Neural cell (in vitro differentiated cells): Measurements from ENCODE around the gene SNPH. TPM values are rescaled to one million over a fixed set of nuclear protein-coding genes. Genes with fewer than 3 reads are reported as not detected.

Experiments used
- H2AFZ ChIP-seq: fragments of 200-600, 300-800 bp; sonication (generic), shearing (Covaris generic); 2 replicates; pipeline ENCODE4 v1.6.0; 2014; ENCODE audit warnings: low read depth, mild to moderate bottlenecking, antibody characterized with exemption, low read length, moderate library complexity
- H3F3A ChIP-seq: fragments of 200-600 bp; shearing (Covaris generic); 2 replicates; pipeline ENCODE4 v1.6.1; 2016; ENCODE audit warnings: mild to moderate bottlenecking, moderate library complexity, mixed read lengths, antibody characterized with exemption, low read length; ENCODE audit not compliant: insufficient read depth, poor library complexity, severe bottlenecking
- H3K27ac ChIP-seq: fragments of 200-600, 300-800 bp; sonication (generic), shearing (Covaris generic); 2 replicates; pipeline ENCODE4 v1.5.1; 2014; ENCODE audit warnings: mild to moderate bottlenecking, low read length, moderate library complexity
- H3K27me3 ChIP-seq: fragments of 300-800, 200-600 bp; sonication (generic), shearing (Covaris generic); 2 replicates; pipeline ENCODE4 v1.6.0; 2014; ENCODE audit warnings: mild to moderate bottlenecking, low read depth, low read length, moderate library complexity; ENCODE audit not compliant: insufficient read depth
- H3K36me3 ChIP-seq: fragments of 300-800, 200-600 bp; sonication (generic), shearing (Covaris generic); 2 replicates; pipeline ENCODE4 v1.5.1; 2014; ENCODE audit warnings: mild to moderate bottlenecking, antibody characterized with exemption, low read length, moderate library complexity; ENCODE audit not compliant: insufficient read depth
- H3K4me2 ChIP-seq: fragments of 300-800, 200-600 bp; sonication (generic), shearing (Covaris generic); 2 replicates; pipeline ENCODE4 v1.6.0; 2014; ENCODE audit warnings: mild to moderate bottlenecking, low read length
- H3K4me3 ChIP-seq: fragments of 300-800, 200-600 bp; sonication (generic), shearing (Covaris generic); 2 replicates; pipeline ENCODE4 v1.5.1; 2014; ENCODE audit warnings: mild to moderate bottlenecking, low read length, moderate library complexity
- H3K79me2 ChIP-seq: fragments of 200-600 bp; shearing (Covaris generic); replicated peaks from 2 replicates; pipeline ENCODE4 v1.6.0; 2014; ENCODE audit warnings: mild to moderate bottlenecking, low read length, moderate library complexity; ENCODE audit not compliant: insufficient read depth
- H3K9ac ChIP-seq: fragments of 300-800, 200-600 bp; sonication (generic), shearing (Covaris generic); 2 replicates; pipeline ENCODE4 v1.6.1; 2016; ENCODE audit warnings: mild to moderate bottlenecking, low read length, mixed read lengths
- H3K9me2 ChIP-seq: fragments of 200-600 bp; shearing (Covaris generic); 2 replicates; pipeline ENCODE4 v1.6.1; 2016; ENCODE audit warnings: mild to moderate bottlenecking, low read length, mixed read lengths; ENCODE audit not compliant: insufficient read depth
- H3K9me3 ChIP-seq: fragments of 200-600, 300-800 bp; sonication (generic), shearing (Covaris generic); 2 replicates; pipeline ENCODE4 v1.6.1; 2016; ENCODE audit warnings: mild to moderate bottlenecking, mixed run types, low read length, moderate library complexity, mixed read lengths
- H4K20me1 ChIP-seq: fragments of 200-600 bp; shearing (Covaris generic); 2 replicates; pipeline ENCODE4 v1.6.1; 2016; ENCODE audit warnings: mild to moderate bottlenecking, mixed run types; ENCODE audit not compliant: insufficient read depth
- CTCF ChIP-seq: fragments of 450-650 bp; IDR thresholded peaks from 2 replicates; pipeline ENCODE4 v1.5.1; 2014; ENCODE audit warnings: antibody characterized with exemption, mild to moderate bottlenecking, moderate library complexity; ENCODE audit not compliant: poor library complexity, severe bottlenecking
- EP300 ChIP-seq: fragments of 450-650 bp; conservative IDR thresholded peaks from 2 replicates; pipeline ENCODE4 v1.6.1; 2014; ENCODE audit warnings: antibody characterized with exemption, mild to moderate bottlenecking, moderate library complexity; ENCODE audit not compliant: poor library complexity, severe bottlenecking
- EZH2 ChIP-seq: fragments of 200-600, 300-800 bp; shearing (Covaris generic), sonication (generic); IDR thresholded peaks from 2 replicates; pipeline ENCODE4 v1.6.1; 2014; ENCODE audit warnings: antibody characterized with exemption, low read length, borderline replicate concordance, mild to moderate bottlenecking; ENCODE audit not compliant: insufficient read depth, poor library complexity, severe bottlenecking
- MXI1 ChIP-seq: fragments of 450-650 bp; conservative IDR thresholded peaks from 2 replicates; pipeline ENCODE4 v1.6.1; 2014; ENCODE audit warnings: antibody characterized with exemption, mild to moderate bottlenecking; ENCODE audit not compliant: poor library complexity, severe bottlenecking
- POLR2AphosphoS5 ChIP-seq: IDR thresholded peaks from 2 replicates; pipeline ENCODE4 v1.6.1; 2012
- RAD21 ChIP-seq: fragments of 450-650 bp; conservative IDR thresholded peaks from 2 replicates; pipeline ENCODE4 v1.6.1; 2014; ENCODE audit warnings: antibody characterized with exemption, mild to moderate bottlenecking, moderate library complexity
- REST ChIP-seq: IDR thresholded peaks from 2 replicates; pipeline ENCODE4 v1.6.1; 2012; ENCODE audit warnings: borderline replicate concordance
- SMC3 ChIP-seq: fragments of 450-650 bp; conservative IDR thresholded peaks from 2 replicates; pipeline ENCODE4 v1.6.1; 2014; ENCODE audit warnings: antibody characterized with exemption, mild to moderate bottlenecking, moderate library complexity; ENCODE audit not compliant: poor library complexity
- TAF1 ChIP-seq: IDR thresholded peaks from 2 replicates; pipeline ENCODE4 v1.6.1; 2012; ENCODE audit warnings: low read depth
- polyA plus RNA-seq: library from polyadenylated mRNA; depleted of rRNA; stranded (reverse); fragments of >200 nt; gene quantifications from 2 replicates; pipeline ENCODE4 v1.2.3, GENCODE V29; 2014

Gene SNPH
- polyA plus RNA-seq, 1 donor from 2014 or later: 25.6 TPM

GRCh38 chr20:1291191-1291741 lies 25.2 kb downstream of the SNPH start:
- Histone ChIP-seq H3K9me3 (no peaks in the 10 kb centered on the region), H3K9me2 (no peaks in the 10 kb centered on the region), H3K4me2 (no peak overlapping the region), H3K27me3 (no peaks in the 10 kb centered on the region), H3F3A (no peaks in the 10 kb centered on the region), H4K20me1 (no peaks in the 10 kb centered on the region), H3K27ac (no peak overlapping the region), H3K4me3 (no peak overlapping the region), H3K79me2 (no peaks in the 10 kb centered on the region), H2AFZ (no peak overlapping the region), H3K9ac (no peak overlapping the region), H3K36me3 (no peaks in the 10 kb centered on the region)
- TF ChIP-seq EP300 (no peak), EZH2 (no peak), SMC3 (no peak), CTCF (no peak), MXI1 (no peak), REST (no peak)

GRCh38 chr20:1292620-1293019 lies 26.5 kb downstream of the SNPH start:
- no peaks in the 10 kb centered on the region for H3K79me2 ChIP-seq
- TF ChIP-seq TAF1: no peak
- no peak for TF ChIP-seq EZH2
- TF ChIP-seq MXI1: no peak
- TF ChIP-seq EP300: no peak
- TF ChIP-seq REST: no peak
- no peak for TF ChIP-seq RAD21
- no peak for TF ChIP-seq POLR2AphosphoS5
- no peak for TF ChIP-seq SMC3
- no peak for TF ChIP-seq CTCF
- no peak overlapping the region for H3K9ac ChIP-seq
- no peaks in the 10 kb centered on the region for H3K27me3 ChIP-seq
- no peak overlapping the region for H3K4me3 ChIP-seq
- H2AFZ ChIP-seq: no peak overlapping the region
- no peaks in the 10 kb centered on the region for H3K9me2 ChIP-seq
- no peaks in the 10 kb centered on the region for H3K36me3 ChIP-seq
- H4K20me1 ChIP-seq: no peaks in the 10 kb centered on the region
- no peaks in the 10 kb centered on the region for H3K9me3 ChIP-seq
- no peak overlapping the region for H3K4me2 ChIP-seq
- H3F3A ChIP-seq: no peaks in the 10 kb centered on the region
- H3K27ac ChIP-seq: no peak overlapping the region
